HEK293T (cell line): ENCODE measurements around the gene CREG1.

Source experiments
- CTCF ChIA-PET: fragments of 350-600 bp; formaldehyde crosslinking; extraction: SDS; loops from one replicate; lab custom pipeline; 2021; ENCODE audit warnings: antibody characterized with exemption, inconsistent platforms; lab: Yijun Ruan, JAX
- POLR2A ChIA-PET: fragments of 350-600 bp; formaldehyde crosslinking; extraction: SDS; loops from one replicate; lab custom pipeline; 2020; ENCODE audit warnings: antibody characterized with exemption, inconsistent platforms; lab: Yijun Ruan, JAX
- DNase-seq: peaks from one replicate; pipeline ENCODE4 v3.0.0; 2012; ENCODE audit warnings: mixed read lengths; ENCODE audit errors: extremely low spot score
- ARNT ChIP-seq: fragments of 450-650 bp; IDR thresholded peaks from 2 replicates; pipeline ENCODE4 v1.6.1; 2017; ENCODE audit warnings: mild to moderate bottlenecking
- BHLHE40 ChIP-seq: fragments of 450-650 bp; IDR thresholded peaks from 2 replicates; pipeline ENCODE4 v1.6.1; 2016; ENCODE audit warnings: mild to moderate bottlenecking, moderate library complexity, borderline replicate concordance
- CTBP1 ChIP-seq: fragments of 450-650 bp; IDR thresholded peaks from 2 replicates; pipeline ENCODE4 v1.6.1; 2016; ENCODE audit warnings: borderline replicate concordance
- ELF4 ChIP-seq: fragments of 450-650 bp; IDR thresholded peaks from 2 replicates; pipeline ENCODE4 v1.6.1; 2017; ENCODE audit warnings: antibody characterized with exemption
- FOXA1 ChIP-seq: fragments of 450-650 bp; IDR thresholded peaks from 2 replicates; pipeline ENCODE4 v1.6.1; 2016; ENCODE audit warnings: mild to moderate bottlenecking
- FOXK2 ChIP-seq: fragments of 450-650 bp; IDR thresholded peaks from 2 replicates; pipeline ENCODE4 v1.6.1; 2016; ENCODE audit warnings: mild to moderate bottlenecking
- FOXM1 ChIP-seq: fragments of 450-650 bp; IDR thresholded peaks from 2 replicates; pipeline ENCODE4 v1.6.1; 2017; ENCODE audit warnings: mild to moderate bottlenecking, borderline replicate concordance
- HDGF ChIP-seq: fragments of 450-650 bp; IDR thresholded peaks from 2 replicates; pipeline ENCODE4 v1.6.1; 2017; ENCODE audit warnings: antibody characterized with exemption, borderline replicate concordance
- L3MBTL2 ChIP-seq: fragments of 450-650 bp; conservative IDR thresholded peaks from 2 replicates; pipeline ENCODE4 v1.6.1; 2016; ENCODE audit warnings: mild to moderate bottlenecking
- LEF1 ChIP-seq: fragments of 450-650 bp; IDR thresholded peaks from 2 replicates; pipeline ENCODE4 v1.6.1; 2017; ENCODE audit warnings: mild to moderate bottlenecking, borderline replicate concordance
- NFRKB ChIP-seq: fragments of 450-650 bp; IDR thresholded peaks from 2 replicates; pipeline ENCODE4 v1.6.1; 2016; ENCODE audit warnings: mild to moderate bottlenecking, moderate library complexity
- SP1 ChIP-seq: fragments of 450-650 bp; IDR thresholded peaks from 2 replicates; pipeline ENCODE4 v1.6.1; 2017
- SUZ12 ChIP-seq: fragments of 450-650 bp; IDR thresholded peaks from 2 replicates; pipeline ENCODE4 v1.6.1; 2016; ENCODE audit warnings: mild to moderate bottlenecking
- TARDBP ChIP-seq: fragments of 450-650 bp; IDR thresholded peaks from 2 replicates; pipeline ENCODE4 v1.6.1; 2016
- ZNF384 ChIP-seq: fragments of 450-650 bp; IDR thresholded peaks from 2 replicates; pipeline ENCODE4 v1.6.1; 2016
- TF ChIP-seq, protein P1 (sequence below): fragments of 450-650 bp; IDR thresholded peaks from 2 replicates; pipeline ENCODE4 v1.6.1; 2016

Gene CREG1

DNA sequence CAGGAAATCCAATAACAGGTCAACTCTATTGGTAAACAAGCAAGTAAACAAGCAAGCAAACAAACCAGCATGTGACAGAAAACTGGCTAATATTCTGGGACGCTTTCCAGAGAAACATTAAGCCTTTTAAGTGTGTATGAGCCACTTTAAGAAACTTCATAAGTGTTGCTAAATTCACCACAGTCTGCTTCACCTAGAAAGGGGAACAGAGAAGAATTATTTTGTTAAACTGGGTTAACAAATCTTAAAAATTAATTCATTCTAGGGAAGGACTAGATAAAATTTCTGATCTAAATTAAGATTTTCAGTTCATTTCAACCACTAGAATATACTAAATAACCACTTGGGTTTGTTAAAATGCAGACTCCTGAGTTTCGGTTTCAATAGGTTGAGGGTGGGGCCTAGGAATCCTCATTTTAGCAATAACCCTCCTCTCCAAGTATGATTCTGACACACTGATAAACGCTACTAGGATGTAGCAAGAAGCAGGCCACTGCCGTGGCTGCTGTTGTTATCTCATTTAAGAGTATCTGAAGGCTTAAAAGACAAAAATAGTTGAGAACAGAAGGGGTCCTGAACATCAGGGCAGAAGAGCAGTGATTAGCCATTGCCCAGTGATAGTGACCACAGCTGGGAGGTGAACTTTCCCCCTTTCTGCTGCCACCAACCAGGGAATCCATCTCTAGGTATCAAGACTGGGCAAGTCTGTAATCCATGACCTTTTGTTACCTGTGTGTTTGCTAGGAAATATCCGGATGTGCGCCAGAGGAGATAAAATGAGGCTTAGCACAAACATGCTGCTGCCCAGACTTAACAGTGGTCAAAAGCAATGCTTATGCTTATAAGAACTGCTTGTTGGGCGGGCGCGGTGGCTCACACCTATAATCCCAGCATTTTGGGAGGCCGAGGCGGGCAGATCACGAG, 11.2 kb downstream of the CREG1 start:
- CTCF ChIA-PET: interaction anchor here (2.5 kb wide), 1 partner anchor 13 kb away, joined by 12 read pairs; no protein-coding TSS in a partner anchor
- DNase-seq: no peak
- TF ChIP-seq FOXM1 (no peak), SP1 (no peak), BHLHE40 (no peak), TARDBP (no peak), ZNF384 (no peak), ELF4 (no peak), LEF1 (no peak), CTBP1 (no peak), FOXA1 (no peak), NFRKB (no peak), L3MBTL2 (no peak), HDGF (no peak), ARNT (no peak), SUZ12 (no peak), FOXK2 (no peak)
- TF ChIP-seq, protein P1, sequence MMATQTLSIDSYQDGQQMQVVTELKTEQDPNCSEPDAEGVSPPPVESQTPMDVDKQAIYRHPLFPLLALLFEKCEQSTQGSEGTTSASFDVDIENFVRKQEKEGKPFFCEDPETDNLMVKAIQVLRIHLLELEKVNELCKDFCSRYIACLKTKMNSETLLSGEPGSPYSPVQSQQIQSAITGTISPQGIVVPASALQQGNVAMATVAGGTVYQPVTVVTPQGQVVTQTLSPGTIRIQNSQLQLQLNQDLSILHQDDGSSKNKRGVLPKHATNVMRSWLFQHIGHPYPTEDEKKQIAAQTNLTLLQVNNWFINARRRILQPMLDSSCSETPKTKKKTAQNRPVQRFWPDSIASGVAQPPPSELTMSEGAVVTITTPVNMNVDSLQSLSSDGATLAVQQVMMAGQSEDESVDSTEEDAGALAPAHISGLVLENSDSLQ: no peak
- POLR2A ChIA-PET: interaction anchor here (1.0 kb wide), 1 partner anchor 11 kb away, joined by 4 read pairs; the partner anchor contains the start of gene CREG1

GRCh38 chr1:167541610-167542009, 12.0 kb downstream of the CREG1 start:
- TF ChIP-seq L3MBTL2 (no peak), FOXA1 (no peak), ZNF384 (no peak), TARDBP (no peak), SUZ12 (no peak), LEF1 (no peak), ARNT (no peak), FOXK2 (no peak), NFRKB (no peak), FOXM1 (no peak), SP1 (no peak), BHLHE40 (no peak), HDGF (no peak)
- TF ChIP-seq, protein P1: no peak
- ChIA-PET CTCF (interaction anchor here (1.1 to 2.5 kb wide), 3 partner anchors 12 to 146 kb away, joined by 3 to 12 read pairs (median 7); no protein-coding TSS in a partner anchor), POLR2A (interaction anchor here (1.0 kb wide), 1 partner anchor 12 kb away, joined by 4 read pairs; the partner anchor contains the start of gene CREG1)
- DNase-seq: no peak

DNA sequence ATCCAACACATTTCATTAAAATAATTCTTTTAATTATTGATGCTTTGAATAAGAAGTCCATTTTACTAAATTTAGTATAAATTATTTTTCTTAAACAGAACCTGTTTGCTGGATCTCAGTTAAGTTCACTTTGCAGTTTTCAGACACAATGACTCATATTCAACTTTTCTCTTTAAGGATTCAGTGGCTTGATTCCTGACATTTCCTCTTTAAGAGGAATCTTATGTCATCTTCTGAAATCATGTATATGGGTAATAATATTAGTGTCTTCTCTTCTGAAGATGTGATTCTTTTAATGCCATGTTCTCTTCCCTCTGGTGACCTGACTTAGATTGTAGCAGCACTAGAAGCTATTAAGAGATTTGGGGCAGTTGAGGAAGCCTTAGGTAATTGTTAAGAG, 12.6 kb downstream of the CREG1 start:
- DNase-seq: no peak
- CTCF ChIA-PET: interaction anchor here (0.6 to 2.5 kb wide), 10 partner anchors 8 to 147 kb away, joined by 3 to 12 read pairs (median 4); partner anchors contain the start of gene CREG1
- POLR2A ChIA-PET: interaction anchor here (1.0 kb wide), 1 partner anchor 12 kb away, joined by 4 read pairs; the partner anchor contains the start of gene CREG1
- TF ChIP-seq FOXK2: no peak
- TF ChIP-seq HDGF: no peak
- no peak for TF ChIP-seq CTBP1
- TF ChIP-seq FOXM1: no peak
- TF ChIP-seq ZNF384: no peak
- no peak for TF ChIP-seq SP1
- TF ChIP-seq SUZ12: no peak
- no peak for TF ChIP-seq LEF1
- TF ChIP-seq BHLHE40: no peak
- no peak for TF ChIP-seq ELF4
- TF ChIP-seq, protein P1: no peak

- ChIA-PET POLR2A (no interaction called here), CTCF (no interaction called here)
- DNase-seq: no peak
- TF ChIP-seq NFRKB: no peak
- TF ChIP-seq BHLHE40: no peak
Observed at GRCh38 chr1:167538657-167539056, 14.9 kb downstream of the CREG1 start.

DNA sequence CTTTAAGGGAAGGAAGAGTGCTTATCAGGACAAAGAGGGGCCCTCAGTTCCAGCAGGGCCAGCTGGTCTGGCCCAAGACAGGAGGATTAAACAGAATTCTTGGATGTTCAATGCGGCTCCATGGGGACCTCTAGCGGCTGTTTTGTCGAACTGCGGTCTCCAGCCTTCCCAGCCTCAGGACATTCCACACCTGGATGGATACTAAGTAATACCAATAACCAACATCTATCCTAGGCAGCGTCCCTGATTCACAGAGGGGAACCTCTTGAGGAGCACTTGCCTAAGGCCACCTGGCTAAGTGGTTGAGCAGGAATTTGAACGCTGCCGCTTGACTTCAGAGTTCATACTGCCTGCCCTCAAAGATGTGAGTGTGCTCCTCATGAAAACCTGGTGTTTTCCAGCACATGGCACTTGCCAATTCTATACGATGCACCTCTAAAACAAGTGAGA, 19.7 kb downstream of the CREG1 start:
- TF ChIP-seq LEF1 (no peak), ELF4 (no peak), NFRKB (no peak)
- ChIA-PET CTCF (interaction anchor here (0.6 to 1.2 kb wide), 6 partner anchors 9 to 1005 kb away, joined by 3 to 4 read pairs (median 4); no protein-coding TSS in a partner anchor), POLR2A (interaction anchor here (0.9 to 1.6 kb wide), 2 partner anchors 20 to 79 kb away, joined by 4 to 5 read pairs; partner anchors contain the start of gene CREG1)
- DNase-seq: peak; percentile 89
